Measurements from ENCODE around the gene PLCH2.

GRCh38 chr1:2431518-2431917 is 44.6 kb upstream of the PLCH2 start:
- TF ChIP-seq POLR2AphosphoS5 (IDR thresholded peaks at IDR 0.05; ENCODE audit: borderline replicate concordance, low read depth, low read length) (no peak), EZH2 (IDR thresholded peaks at IDR 0.05) (no peak)
